ENCODE measurements around the gene NPC1L1.

DNA sequence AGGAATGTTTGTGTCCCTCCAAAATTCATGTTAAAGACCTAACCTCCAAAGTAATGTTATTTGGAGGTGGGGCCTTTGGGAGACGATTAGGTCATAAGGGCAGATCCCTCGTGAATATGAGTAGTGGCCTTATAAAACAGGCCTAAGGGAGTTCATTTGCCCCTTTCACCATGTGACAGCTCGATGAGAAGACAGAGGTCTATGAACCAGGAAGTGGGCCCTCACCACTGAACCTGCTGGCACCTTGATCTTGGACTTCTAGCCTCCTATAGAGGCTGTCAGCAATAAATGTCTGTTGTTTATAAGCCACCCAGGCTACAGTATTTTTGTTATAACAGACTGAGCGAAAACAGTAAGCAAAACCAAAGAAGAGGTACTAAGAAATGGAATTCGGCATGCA, 64.8 kb downstream of the NPC1L1 start:
- no peak for TF ChIP-seq POLR2A (IDR thresholded peaks at IDR 0.05; ENCODE audit: borderline replicate concordance, extremely low read depth, insufficient read depth, insufficient read length)
- TF ChIP-seq, protein P1, sequence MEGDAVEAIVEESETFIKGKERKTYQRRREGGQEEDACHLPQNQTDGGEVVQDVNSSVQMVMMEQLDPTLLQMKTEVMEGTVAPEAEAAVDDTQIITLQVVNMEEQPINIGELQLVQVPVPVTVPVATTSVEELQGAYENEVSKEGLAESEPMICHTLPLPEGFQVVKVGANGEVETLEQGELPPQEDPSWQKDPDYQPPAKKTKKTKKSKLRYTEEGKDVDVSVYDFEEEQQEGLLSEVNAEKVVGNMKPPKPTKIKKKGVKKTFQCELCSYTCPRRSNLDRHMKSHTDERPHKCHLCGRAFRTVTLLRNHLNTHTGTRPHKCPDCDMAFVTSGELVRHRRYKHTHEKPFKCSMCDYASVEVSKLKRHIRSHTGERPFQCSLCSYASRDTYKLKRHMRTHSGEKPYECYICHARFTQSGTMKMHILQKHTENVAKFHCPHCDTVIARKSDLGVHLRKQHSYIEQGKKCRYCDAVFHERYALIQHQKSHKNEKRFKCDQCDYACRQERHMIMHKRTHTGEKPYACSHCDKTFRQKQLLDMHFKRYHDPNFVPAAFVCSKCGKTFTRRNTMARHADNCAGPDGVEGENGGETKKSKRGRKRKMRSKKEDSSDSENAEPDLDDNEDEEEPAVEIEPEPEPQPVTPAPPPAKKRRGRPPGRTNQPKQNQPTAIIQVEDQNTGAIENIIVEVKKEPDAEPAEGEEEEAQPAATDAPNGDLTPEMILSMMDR (IDR thresholded peaks at IDR 0.05 in 2 of 3, conservative IDR thresholded peaks at IDR 0.05 in 1 of 3; ENCODE audit: borderline replicate concordance in 1 of 3, insufficient read depth in 1 of 3, low read depth in 2 of 3, low read length in 2 of 3): no peak
- TF ChIP-seq JUND (IDR thresholded peaks at IDR 0.05): no peak
- TF ChIP-seq, protein P2, sequence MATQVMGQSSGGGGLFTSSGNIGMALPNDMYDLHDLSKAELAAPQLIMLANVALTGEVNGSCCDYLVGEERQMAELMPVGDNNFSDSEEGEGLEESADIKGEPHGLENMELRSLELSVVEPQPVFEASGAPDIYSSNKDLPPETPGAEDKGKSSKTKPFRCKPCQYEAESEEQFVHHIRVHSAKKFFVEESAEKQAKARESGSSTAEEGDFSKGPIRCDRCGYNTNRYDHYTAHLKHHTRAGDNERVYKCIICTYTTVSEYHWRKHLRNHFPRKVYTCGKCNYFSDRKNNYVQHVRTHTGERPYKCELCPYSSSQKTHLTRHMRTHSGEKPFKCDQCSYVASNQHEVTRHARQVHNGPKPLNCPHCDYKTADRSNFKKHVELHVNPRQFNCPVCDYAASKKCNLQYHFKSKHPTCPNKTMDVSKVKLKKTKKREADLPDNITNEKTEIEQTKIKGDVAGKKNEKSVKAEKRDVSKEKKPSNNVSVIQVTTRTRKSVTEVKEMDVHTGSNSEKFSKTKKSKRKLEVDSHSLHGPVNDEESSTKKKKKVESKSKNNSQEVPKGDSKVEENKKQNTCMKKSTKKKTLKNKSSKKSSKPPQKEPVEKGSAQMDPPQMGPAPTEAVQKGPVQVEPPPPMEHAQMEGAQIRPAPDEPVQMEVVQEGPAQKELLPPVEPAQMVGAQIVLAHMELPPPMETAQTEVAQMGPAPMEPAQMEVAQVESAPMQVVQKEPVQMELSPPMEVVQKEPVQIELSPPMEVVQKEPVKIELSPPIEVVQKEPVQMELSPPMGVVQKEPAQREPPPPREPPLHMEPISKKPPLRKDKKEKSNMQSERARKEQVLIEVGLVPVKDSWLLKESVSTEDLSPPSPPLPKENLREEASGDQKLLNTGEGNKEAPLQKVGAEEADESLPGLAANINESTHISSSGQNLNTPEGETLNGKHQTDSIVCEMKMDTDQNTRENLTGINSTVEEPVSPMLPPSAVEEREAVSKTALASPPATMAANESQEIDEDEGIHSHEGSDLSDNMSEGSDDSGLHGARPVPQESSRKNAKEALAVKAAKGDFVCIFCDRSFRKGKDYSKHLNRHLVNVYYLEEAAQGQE (IDR thresholded peaks at IDR 0.05; ENCODE audit: low read depth): no peak
- no peak for TF ChIP-seq POLR2AphosphoS5 (IDR thresholded peaks at IDR 0.05; ENCODE audit: low read depth, low read length)
- no peak for TF ChIP-seq EZH2 (IDR thresholded peaks at IDR 0.05)
- TF ChIP-seq EGR1 (IDR thresholded peaks at IDR 0.05; ENCODE audit: low read depth): no peak
- TF ChIP-seq EZH2phosphoT487 (IDR thresholded peaks at IDR 0.05; ENCODE audit: borderline replicate concordance): no peak
- TF ChIP-seq, protein P3, sequence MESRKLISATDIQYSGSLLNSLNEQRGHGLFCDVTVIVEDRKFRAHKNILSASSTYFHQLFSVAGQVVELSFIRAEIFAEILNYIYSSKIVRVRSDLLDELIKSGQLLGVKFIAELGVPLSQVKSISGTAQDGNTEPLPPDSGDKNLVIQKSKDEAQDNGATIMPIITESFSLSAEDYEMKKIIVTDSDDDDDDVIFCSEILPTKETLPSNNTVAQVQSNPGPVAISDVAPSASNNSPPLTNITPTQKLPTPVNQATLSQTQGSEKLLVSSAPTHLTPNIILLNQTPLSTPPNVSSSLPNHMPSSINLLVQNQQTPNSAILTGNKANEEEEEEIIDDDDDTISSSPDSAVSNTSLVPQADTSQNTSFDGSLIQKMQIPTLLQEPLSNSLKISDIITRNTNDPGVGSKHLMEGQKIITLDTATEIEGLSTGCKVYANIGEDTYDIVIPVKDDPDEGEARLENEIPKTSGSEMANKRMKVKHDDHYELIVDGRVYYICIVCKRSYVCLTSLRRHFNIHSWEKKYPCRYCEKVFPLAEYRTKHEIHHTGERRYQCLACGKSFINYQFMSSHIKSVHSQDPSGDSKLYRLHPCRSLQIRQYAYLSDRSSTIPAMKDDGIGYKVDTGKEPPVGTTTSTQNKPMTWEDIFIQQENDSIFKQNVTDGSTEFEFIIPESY (IDR thresholded peaks at IDR 0.05; ENCODE audit: extremely low read depth, insufficient replicate concordance, low read length): no peak

All from HCT116 (cell line).